HCT116 (cell line): ENCODE results near the gene PGGT1B. TPM values are rescaled to one million over a fixed set of nuclear protein-coding genes. Genes with fewer than 3 reads are reported as not detected.

Experiments
- ATAC-seq: fragments of 200-7000 bp; cut with Tn5 transposase; 2 replicates; pipeline ENCODE4 v1.9.1; 2020; ENCODE audit warnings: mild to moderate bottlenecking, moderate library complexity
- BruUV-seq: library from RNA; stranded (reverse); fragments of 400-500 nt; replicated peaks from 2 replicates; lab custom pipeline; 2021; lab: Mats Ljungman, UMichigan
- CTCF ChIA-PET: fragments of 300-600 bp; sonication (Branson Sonifier 250); formaldehyde crosslinking; loops from one replicate; lab custom pipeline; 2021; ENCODE audit warnings: antibody characterized with exemption; lab: Charles Lee
- POLR2A ChIA-PET: fragments of 300-600, 350-600 bp; sonication (Branson Sonifier 250); formaldehyde crosslinking; loops from one replicate; lab custom pipeline; 2021; ENCODE audit warnings: antibody characterized with exemption; lab: Charles Lee
- RAD21 ChIA-PET, 2 experiments: fragments of 300-600 bp; sonication (Branson Sonifier 250); formaldehyde crosslinking; loops; one replicate each; lab custom pipeline; 2023; ENCODE audit warnings: low total read pairs in 2 of 2; ENCODE audit not compliant: uncharacterized antibody in 2 of 2, unreplicated experiment in 2 of 2, low non-redundant PET in 1 of 2; lab: Charles Lee
- DNase-seq: peaks from one replicate; pipeline ENCODE4 v3.0.0-alpha.2; 2010; ENCODE audit warnings: low read depth, low spot score
- H2AFZ ChIP-seq: fragments of 200-600 bp; shearing (Covaris generic), sonication (generic); 2 replicates; pipeline ENCODE4 v1.6.1; 2017; ENCODE audit warnings: low read depth, mixed run types, mixed read lengths, antibody characterized with exemption, low read length; ENCODE audit not compliant: poor library complexity, severe bottlenecking
- H3K27ac ChIP-seq: 2 replicates; pipeline ENCODE4 v1.5.1; 2012; ENCODE audit warnings: low read depth, low read length
- H3K27me3 ChIP-seq: fragments of 200-600 bp; sonication (generic); 2 replicates; pipeline ENCODE4 v1.6.1; 2016; ENCODE audit warnings: mixed run types, low read length, mixed read lengths; ENCODE audit not compliant: insufficient read depth
- H3K36me3 ChIP-seq, 2 experiments: fragments of 200-500 bp in 1 of 2; fragments of 200-600 bp in 1 of 2; sonication (Bioruptor generic) in 1 of 2; sonication (generic) in 1 of 2; 2 replicates each; pipeline versions ENCODE4 v1.5.1 to v1.6.1; 2014 to 2016; ENCODE audit warnings: low read length in 2 of 2, inconsistent platforms in 1 of 2, mixed read lengths in 1 of 2, mixed run types in 1 of 2; ENCODE audit not compliant: insufficient read depth in 2 of 2, control insufficient read depth in 1 of 2
- H3K4me1 ChIP-seq, 2 experiments: fragments of 200-600 bp in 1 of 2; sonication (generic) in 1 of 2; 2 replicates each; pipeline versions ENCODE4 v1.5.1 to v1.6.1; 2012 to 2017; ENCODE audit warnings: low read length in 2 of 2, inconsistent platforms in 1 of 2, mild to moderate bottlenecking in 1 of 2, mixed read lengths in 1 of 2, mixed run types in 1 of 2, moderate library complexity in 1 of 2; ENCODE audit not compliant: insufficient read depth in 2 of 2, control insufficient read depth in 1 of 2
- H3K4me2 ChIP-seq: fragments of 200-600 bp; sonication (generic); 2 replicates; pipeline ENCODE4 v1.6.1; 2017; ENCODE audit warnings: mixed run types, low read length, mixed read lengths
- H3K4me3 ChIP-seq, 2 experiments: fragments of 200-600 bp in 1 of 2; sonication (generic) in 1 of 2; replicated peaks in 1 of 2; 2 replicates each; pipeline ENCODE4 v1.5.1; 2011 to 2016; ENCODE audit warnings: low read length in 2 of 2, control low read depth in 1 of 2, low read depth in 1 of 2, mild to moderate bottlenecking in 1 of 2, mixed read lengths in 1 of 2, mixed run types in 1 of 2
- H3K79me2 ChIP-seq: fragments of 200-600 bp; sonication (generic); 2 replicates; pipeline ENCODE4 v1.6.1; 2017; ENCODE audit warnings: mild to moderate bottlenecking, mixed run types, low read length, moderate library complexity, mixed read lengths; ENCODE audit not compliant: insufficient read depth
- H3K9ac ChIP-seq: fragments of 200-600 bp; sonication (generic); 2 replicates; pipeline ENCODE4 v1.6.1; 2016; ENCODE audit warnings: low read length, mixed read lengths
- H3K9me2 ChIP-seq: fragments of 200-600 bp; sonication (generic), shearing (Covaris generic); 2 replicates; pipeline ENCODE4 v1.6.1; 2017; ENCODE audit warnings: mixed run types, mild to moderate bottlenecking, moderate library complexity; ENCODE audit not compliant: insufficient read depth
- H3K9me3 ChIP-seq, 2 experiments: fragments of 200-500 bp in 1 of 2; fragments of 200-600 bp in 1 of 2; sonication (Bioruptor generic) in 1 of 2; sonication (generic) in 1 of 2; 2 replicates each; pipeline ENCODE4 v1.6.1; 2014 to 2017; ENCODE audit warnings: low read length in 2 of 2, mixed read lengths in 2 of 2, inconsistent platforms in 1 of 2, low read depth in 1 of 2, mild to moderate bottlenecking in 1 of 2, mixed run types in 1 of 2, moderate library complexity in 1 of 2; ENCODE audit not compliant: control insufficient read depth in 1 of 2, insufficient read depth in 1 of 2
- H4K20me1 ChIP-seq: fragments of 200-600 bp; sonication (generic), shearing (Covaris generic); 2 replicates; pipeline ENCODE4 v1.6.1; 2017; ENCODE audit warnings: mixed run types, mild to moderate bottlenecking, moderate library complexity; ENCODE audit not compliant: insufficient read depth
- POLR2AphosphoS5 ChIP-seq: IDR thresholded peaks from 2 replicates; pipeline ENCODE4 v1.6.1; 2011; ENCODE audit warnings: mild to moderate bottlenecking, low read depth, low read length, moderate library complexity
- RAD21 ChIP-seq: IDR thresholded peaks from 2 replicates; pipeline ENCODE4 v1.6.1; 2012; ENCODE audit warnings: low read depth, mild to moderate bottlenecking
- TCF7L2 ChIP-seq: IDR thresholded peaks from 2 replicates; pipeline ENCODE4 v1.7.0; 2011; ENCODE audit warnings: borderline replicate concordance, inconsistent platforms; ENCODE audit not compliant: insufficient read depth, insufficient read length; ENCODE audit errors: extremely low read depth
- intact Hi-C: fragments of 100-400 bp; cut with micrococcal nuclease; formaldehyde crosslinking; loops from 2 replicates; pipeline ENCODE4 v1.10.0; 2022
- total RNA-seq: library from RNA; stranded (reverse); gene quantifications from one replicate; pipeline ENCODE4 v1.2.1, GENCODE V29; 2021; ENCODE audit not compliant: unreplicated experiment
- TF ChIP-seq, protein P1 (sequence below): IDR thresholded peaks from 2 replicates; pipeline ENCODE4 v1.6.1; 2012
- TF ChIP-seq, protein P2 (sequence below): IDR thresholded peaks from 2 replicates; pipeline ENCODE4 v1.6.1; 2011; ENCODE audit warnings: mild to moderate bottlenecking, low read length, moderate library complexity; ENCODE audit not compliant: insufficient replicate concordance; ENCODE audit errors: extremely low read depth

The PGGT1B gene
- total RNA-seq, 1 experiment from 2014 or later = 45.8 TPM

DNA sequence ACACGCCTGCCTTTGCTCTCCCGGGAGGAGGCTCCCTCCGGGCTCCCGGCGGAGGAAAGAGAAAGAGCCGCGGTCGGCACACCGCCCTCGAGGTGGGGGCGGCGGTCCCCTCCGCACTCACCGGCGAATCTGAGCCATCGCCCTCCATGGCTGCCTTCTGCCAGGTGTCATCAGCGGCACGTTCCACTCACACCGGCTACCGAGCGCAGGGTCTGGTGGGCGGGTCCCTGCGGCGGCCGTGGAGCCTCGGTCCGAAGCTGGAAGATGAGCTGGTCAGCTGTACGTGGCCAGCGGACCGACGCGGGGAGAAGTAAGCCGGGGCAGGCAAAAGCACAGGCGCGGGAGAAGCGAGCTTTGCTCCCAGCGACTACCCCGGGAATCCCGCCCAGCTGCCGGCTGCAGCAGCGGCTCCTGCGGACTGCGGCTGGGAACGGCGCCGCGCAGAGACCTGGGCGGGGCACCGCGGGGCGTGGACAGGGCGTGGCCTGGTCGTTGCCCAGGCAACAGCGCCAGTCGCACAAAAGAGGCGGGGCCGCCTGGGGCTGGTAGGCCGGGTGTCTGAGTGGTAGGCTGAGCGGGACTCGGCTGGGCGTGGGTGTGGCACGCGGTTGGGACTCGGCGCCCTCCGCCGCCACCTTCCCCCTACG is 93.1 kb downstream of the PGGT1B start, which contains the start of gene TRIM36 (continued):
- TF ChIP-seq TCF7L2 = peak; percentile 15
- TF ChIP-seq, protein P1, sequence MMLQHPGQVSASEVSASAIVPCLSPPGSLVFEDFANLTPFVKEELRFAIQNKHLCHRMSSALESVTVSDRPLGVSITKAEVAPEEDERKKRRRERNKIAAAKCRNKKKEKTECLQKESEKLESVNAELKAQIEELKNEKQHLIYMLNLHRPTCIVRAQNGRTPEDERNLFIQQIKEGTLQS = no peak
- TF ChIP-seq POLR2AphosphoS5 = peak; percentile 93
- no peak for TF ChIP-seq RAD21

DNA sequence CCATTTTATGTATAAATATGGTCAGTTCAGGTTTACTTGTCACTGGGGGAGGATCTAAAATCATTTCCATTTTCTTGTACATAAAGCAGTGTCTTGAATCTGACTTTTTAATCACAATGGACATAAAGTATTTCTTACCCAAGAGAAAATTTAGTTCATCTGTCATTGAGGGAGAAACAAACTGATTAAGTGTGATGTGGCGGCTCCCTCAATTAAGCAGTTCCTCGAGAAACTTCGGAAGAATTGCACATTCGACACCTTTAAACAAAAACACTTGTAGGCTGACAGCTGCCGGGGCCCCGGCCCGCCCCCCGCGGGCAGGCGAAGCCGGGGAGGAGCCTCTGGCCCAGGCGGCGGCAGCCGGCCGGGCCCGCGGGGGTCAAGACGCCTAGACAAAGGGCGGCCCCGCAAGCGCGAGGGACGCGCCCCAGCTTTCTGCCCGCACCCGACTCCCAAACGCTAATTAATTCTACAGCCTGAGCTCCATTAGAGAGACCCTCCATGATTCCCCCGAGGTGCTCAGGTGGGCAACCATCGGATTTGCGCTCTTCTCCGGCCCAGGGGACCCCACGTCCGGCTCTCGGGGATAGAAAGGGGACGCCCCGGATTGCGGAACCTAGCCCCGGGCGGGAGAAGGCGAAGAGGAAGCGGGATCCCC is 93.7 kb downstream of the PGGT1B start:
- intact Hi-C loops = no loop called here
- TF ChIP-seq, protein P2, sequence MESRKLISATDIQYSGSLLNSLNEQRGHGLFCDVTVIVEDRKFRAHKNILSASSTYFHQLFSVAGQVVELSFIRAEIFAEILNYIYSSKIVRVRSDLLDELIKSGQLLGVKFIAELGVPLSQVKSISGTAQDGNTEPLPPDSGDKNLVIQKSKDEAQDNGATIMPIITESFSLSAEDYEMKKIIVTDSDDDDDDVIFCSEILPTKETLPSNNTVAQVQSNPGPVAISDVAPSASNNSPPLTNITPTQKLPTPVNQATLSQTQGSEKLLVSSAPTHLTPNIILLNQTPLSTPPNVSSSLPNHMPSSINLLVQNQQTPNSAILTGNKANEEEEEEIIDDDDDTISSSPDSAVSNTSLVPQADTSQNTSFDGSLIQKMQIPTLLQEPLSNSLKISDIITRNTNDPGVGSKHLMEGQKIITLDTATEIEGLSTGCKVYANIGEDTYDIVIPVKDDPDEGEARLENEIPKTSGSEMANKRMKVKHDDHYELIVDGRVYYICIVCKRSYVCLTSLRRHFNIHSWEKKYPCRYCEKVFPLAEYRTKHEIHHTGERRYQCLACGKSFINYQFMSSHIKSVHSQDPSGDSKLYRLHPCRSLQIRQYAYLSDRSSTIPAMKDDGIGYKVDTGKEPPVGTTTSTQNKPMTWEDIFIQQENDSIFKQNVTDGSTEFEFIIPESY = no peak
- DNase-seq (no peak), ATAC-seq (peak; percentile 29)
- POLR2A ChIA-PET = interaction anchor here (1.0 kb wide), 1 partner anchor 20 kb away, joined by 3 read pairs; no protein-coding TSS in a partner anchor
- Histone ChIP-seq H3K79me2 (no peaks in the 10 kb centered on the region), H3K4me1 (peaks cover 11 to 22% of the 10 kb centered on the region in 2 experiments; a peak in 3 of 4 replicates), H3K9me3 (peaks cover 0 to 3% of the 10 kb centered on the region in 2 experiments; a peak in 1 of 4 replicates), H4K20me1 (no peaks in the 10 kb centered on the region), H3K9me2 (no peaks in the 10 kb centered on the region), H2AFZ (peak overlapping the region; percentile 81), H3K4me3 (peak overlapping the region; percentile 67 to 89), H3K36me3 (no peaks in the 10 kb centered on the region), H3K27ac (peak overlapping the region; percentile 68), H3K4me2 (peak overlapping the region; percentile 98), H3K9ac (peak overlapping the region; percentile 82), H3K27me3 (no peaks in the 10 kb centered on the region)
- BruUV-seq = no TSS peak
- CTCF ChIA-PET = no interaction called here
- RAD21 ChIA-PET = no interaction called here
